ENCODE results near the gene COL26A1. TPM values are rescaled to one million over a fixed set of nuclear protein-coding genes. Genes with fewer than 3 reads are reported as not detected.

The COL26A1 gene
- total RNA-seq, 2 experiments from 2014 or later = not detected

DNA sequence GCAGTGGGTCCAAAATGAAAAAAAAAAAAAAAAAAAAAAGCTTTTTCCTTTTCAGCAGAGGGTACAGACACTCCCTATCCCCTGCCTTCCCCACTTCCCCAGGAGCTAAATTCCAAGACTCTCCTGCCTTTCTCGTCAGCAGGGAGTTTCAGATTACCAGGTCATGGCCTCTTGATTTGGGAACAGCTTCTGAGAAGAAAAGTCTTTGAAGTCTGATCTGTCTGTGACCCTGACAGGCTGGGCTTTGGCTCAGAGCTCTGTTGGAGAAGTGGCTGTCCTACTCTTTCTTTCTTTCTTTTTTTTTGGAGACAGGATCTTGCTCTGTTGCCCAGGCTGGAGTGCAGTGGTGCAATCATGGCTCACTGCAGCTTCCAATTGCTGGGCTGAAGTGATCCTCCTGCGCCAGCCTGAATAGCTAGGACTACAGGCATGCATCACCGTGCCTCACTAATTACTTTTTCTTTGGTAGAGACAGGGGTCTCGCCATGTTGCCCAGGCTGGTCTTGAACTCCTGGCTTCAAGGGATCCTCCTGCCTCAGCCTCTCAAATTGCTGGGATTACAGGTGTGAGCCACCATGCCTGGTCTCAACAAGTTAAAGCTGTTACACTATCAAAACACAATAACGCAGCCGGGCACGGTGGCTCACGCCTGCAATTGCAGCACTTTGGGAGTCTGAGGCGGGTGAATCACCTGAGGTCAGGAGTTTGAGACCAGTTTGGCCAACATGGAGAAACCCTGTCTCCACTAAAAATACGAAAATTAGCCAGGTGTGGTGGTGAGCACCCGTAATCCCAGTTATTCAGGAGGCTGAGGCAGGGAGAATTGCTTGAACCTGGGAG is 59.9 kb downstream of the COL26A1 start:
- TF ChIP-seq EZH2phosphoT487 (IDR thresholded peaks at IDR 0.05; ENCODE audit: borderline replicate concordance, low read depth, low read length) = no peak
- TF ChIP-seq, protein P1, sequence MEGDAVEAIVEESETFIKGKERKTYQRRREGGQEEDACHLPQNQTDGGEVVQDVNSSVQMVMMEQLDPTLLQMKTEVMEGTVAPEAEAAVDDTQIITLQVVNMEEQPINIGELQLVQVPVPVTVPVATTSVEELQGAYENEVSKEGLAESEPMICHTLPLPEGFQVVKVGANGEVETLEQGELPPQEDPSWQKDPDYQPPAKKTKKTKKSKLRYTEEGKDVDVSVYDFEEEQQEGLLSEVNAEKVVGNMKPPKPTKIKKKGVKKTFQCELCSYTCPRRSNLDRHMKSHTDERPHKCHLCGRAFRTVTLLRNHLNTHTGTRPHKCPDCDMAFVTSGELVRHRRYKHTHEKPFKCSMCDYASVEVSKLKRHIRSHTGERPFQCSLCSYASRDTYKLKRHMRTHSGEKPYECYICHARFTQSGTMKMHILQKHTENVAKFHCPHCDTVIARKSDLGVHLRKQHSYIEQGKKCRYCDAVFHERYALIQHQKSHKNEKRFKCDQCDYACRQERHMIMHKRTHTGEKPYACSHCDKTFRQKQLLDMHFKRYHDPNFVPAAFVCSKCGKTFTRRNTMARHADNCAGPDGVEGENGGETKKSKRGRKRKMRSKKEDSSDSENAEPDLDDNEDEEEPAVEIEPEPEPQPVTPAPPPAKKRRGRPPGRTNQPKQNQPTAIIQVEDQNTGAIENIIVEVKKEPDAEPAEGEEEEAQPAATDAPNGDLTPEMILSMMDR (conservative IDR thresholded peaks at IDR 0.05; ENCODE audit: low read length) = no peak
- ChIA-PET POLR2A (interaction anchor here (0.6 to 0.7 kb wide), 2 partner anchors 14 to 79 kb away, joined by 3 to 6 read pairs; no protein-coding TSS in a partner anchor), CTCF (ENCODE audit: unreplicated experiment) (no interaction called here)
- DNase-seq (ENCODE audit: low spot score) = no peak
- H3K4me2 ChIP-seq (ENCODE audit: low read length) = no peak overlapping the region
- H4K20me1 ChIP-seq (ENCODE audit: insufficient read depth, low read length) = no peaks in the 10 kb centered on the region
- intact Hi-C loops (cut with micrococcal nuclease; ENCODE audit: unreplicated experiment) = no loop called here
- no peak overlapping the region for H2AFZ ChIP-seq (ENCODE audit: low read length)
- H3K36me3 ChIP-seq (ENCODE audit: insufficient read depth, low read length) = no peaks in the 10 kb centered on the region
- H3K9me3 ChIP-seq (ENCODE audit: low read length) = no peaks in the 10 kb centered on the region
- H3K9me2 ChIP-seq (ENCODE audit: insufficient read depth, low read length) = no peaks in the 10 kb centered on the region
- H3K4me3 ChIP-seq (ENCODE audit: low read depth, low read length, poor library complexity, severe bottlenecking) = no peak overlapping the region
- BruUV-seq (replicated peaks) = no TSS peak
- no peak overlapping the region for H3K27ac ChIP-seq (ENCODE audit: low read depth, low read length, poor library complexity, severe bottlenecking)
- H3K4me1 ChIP-seq (ENCODE audit: insufficient read depth, low read length, poor library complexity, severe bottlenecking) = no peaks in the 10 kb centered on the region
- no peaks in the 10 kb centered on the region for H3K79me2 ChIP-seq (ENCODE audit: insufficient read depth, low read depth, low read length)

DNA sequence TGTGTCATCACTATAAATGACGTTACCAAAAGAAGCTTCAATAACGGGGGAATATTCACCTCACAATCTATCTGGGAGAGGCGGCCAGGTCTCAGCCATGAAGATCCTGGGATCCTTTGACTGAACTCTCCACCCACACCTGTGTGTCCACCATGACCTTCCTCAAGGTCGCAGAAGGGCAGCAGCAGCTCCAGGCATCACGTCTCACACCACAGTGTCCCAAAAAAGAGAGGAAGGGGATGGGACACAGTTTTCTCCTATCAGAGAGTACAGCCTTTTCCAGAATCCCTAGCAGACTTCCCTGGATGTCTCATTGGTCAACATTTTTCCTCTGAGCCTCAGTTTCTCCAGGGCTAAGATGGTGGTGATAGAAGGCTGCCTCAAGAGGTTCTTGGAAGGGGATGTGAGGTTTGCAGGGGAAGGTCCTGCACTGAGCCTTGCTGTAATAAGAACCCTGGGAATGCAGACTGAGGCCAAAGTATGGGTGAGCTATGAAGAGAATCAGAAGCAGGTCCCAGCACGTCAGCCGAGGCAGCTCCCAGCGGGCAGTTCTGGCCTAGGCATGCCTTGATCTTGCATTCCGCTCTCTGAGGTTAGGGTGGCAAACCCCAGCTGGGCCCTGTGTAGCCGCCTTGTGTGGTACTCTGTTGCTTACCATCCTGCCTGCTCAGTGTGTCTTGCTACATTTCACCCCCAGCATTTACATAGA is 63.8 kb downstream of the COL26A1 start:
- ChIA-PET CTCF (ENCODE audit: unreplicated experiment) (no interaction called here), POLR2A (interaction anchor here (0.6 to 0.7 kb wide), 3 partner anchors 37 to 1420 kb away, joined by 3 to 4 read pairs (median 3); no protein-coding TSS in a partner anchor)
- Histone ChIP-seq H3K9me3 (ENCODE audit: low read length) (no peaks in the 10 kb centered on the region), H3K79me2 (ENCODE audit: insufficient read depth, low read depth, low read length) (no peaks in the 10 kb centered on the region), H3K4me3 (ENCODE audit: low read depth, low read length, poor library complexity, severe bottlenecking) (no peak overlapping the region), H3K9me2 (ENCODE audit: insufficient read depth, low read length) (no peaks in the 10 kb centered on the region), H3K4me2 (ENCODE audit: low read length) (no peak overlapping the region), H3K36me3 (ENCODE audit: insufficient read depth, low read length) (no peaks in the 10 kb centered on the region), H2AFZ (ENCODE audit: low read length) (no peak overlapping the region), H3K27ac (ENCODE audit: low read depth, low read length, poor library complexity, severe bottlenecking) (no peak overlapping the region), H3K4me1 (ENCODE audit: insufficient read depth, low read length, poor library complexity, severe bottlenecking) (peaks cover 10% of the 10 kb centered on the region), H4K20me1 (ENCODE audit: insufficient read depth, low read length) (no peaks in the 10 kb centered on the region)
- intact Hi-C loops (cut with micrococcal nuclease; ENCODE audit: unreplicated experiment) = no loop called here
- BruUV-seq (replicated peaks) = no TSS peak
- DNase-seq (ENCODE audit: low spot score) = no peak
- TF ChIP-seq EZH2phosphoT487 (IDR thresholded peaks at IDR 0.05; ENCODE audit: borderline replicate concordance, low read depth, low read length) = no peak
- TF ChIP-seq, protein P1 (conservative IDR thresholded peaks at IDR 0.05; ENCODE audit: low read length) = no peak

Measured in OCI-LY7 (cell line).